ENCODE data around the gene IL1RL2. TPM values are rescaled to one million over a fixed set of nuclear protein-coding genes. Genes with fewer than 3 reads are reported as not detected.
A peak's percentile ranks its signal among the peaks of the same experiment; 100 is the strongest.

The IL1RL2 gene
- total and polyA plus RNA-seq, 2 of the 8 experiments (the other 6 are each of a cell fraction or from before 2014, with no cell fraction given) = not detected

GRCh38 chr2:102185347-102185746 lies 1.5 kb upstream of the IL1RL2 start:
- CTCF ChIA-PET (ENCODE audit: partially characterized antibody) = interaction anchor here (0.8 to 3.5 kb wide), 5 partner anchors 40 to 179 kb away, joined by 3 to 25 read pairs (median 4); no protein-coding TSS in a partner anchor
- no peak overlapping the region for H3K23ac ChIP-seq (ENCODE audit: insufficient read length)
- H3K79me2 ChIP-seq (ENCODE audit: control insufficient read depth in 1 of 2, insufficient read depth in 2 of 2, low read length in 2 of 2) = no peaks in the 10 kb centered on the region
- H3K4me1 ChIP-seq (replicated peaks in 1 of 4; ENCODE audit: control insufficient read depth in 3 of 4, insufficient read depth in 4 of 4, low read length in 3 of 4) = no peaks in the 10 kb centered on the region
- DNase-seq (ENCODE audit: low read depth in 1 of 2, low spot score in 2 of 2) = no peak
- peaks cover 1 to 18% (median 15%) of the 10 kb centered on the region in 4 experiments for H3K27me3 ChIP-seq (replicated peaks in 1 of 4; ENCODE audit: control insufficient read depth in 3 of 4, extremely low read depth in 1 of 4, insufficient read depth in 3 of 4, low read length in 3 of 4)
- H2BK120ac ChIP-seq (replicated peaks; ENCODE audit: low read depth, low read length) = no peak overlapping the region
- no peaks in the 10 kb centered on the region for H3K36me3 ChIP-seq (ENCODE audit: control insufficient read depth in 2 of 4, insufficient read depth in 4 of 4, low read length in 3 of 4)
- H2AK5ac ChIP-seq (ENCODE audit: low read depth, low read length) = no peak overlapping the region
- no peaks in the 10 kb centered on the region for H4K20me1 ChIP-seq (replicated peaks in 1 of 2; ENCODE audit: control insufficient read depth in 1 of 2, insufficient read depth in 2 of 2, low read length in 2 of 2)
- no peak overlapping the region for H2BK12ac ChIP-seq (ENCODE audit: low read depth, low read length)
- H3K56ac ChIP-seq (replicated peaks; ENCODE audit: insufficient read length, low read depth, low read length) = no peak overlapping the region
- H4K5ac ChIP-seq (ENCODE audit: insufficient read length, low read depth, low read length) = no peak overlapping the region
- H3K4ac ChIP-seq (replicated peaks; ENCODE audit: insufficient read length, low read depth, low read length) = no peak overlapping the region
- H3K79me1 ChIP-seq (ENCODE audit: low read depth, low read length) = no peaks in the 10 kb centered on the region
- no peak overlapping the region for H3K18ac ChIP-seq (ENCODE audit: extremely low read depth, low read length)
- no peak overlapping the region for H2BK15ac ChIP-seq (ENCODE audit: low read length)
- no peak overlapping the region for H3K14ac ChIP-seq (ENCODE audit: insufficient read length)
- H4K91ac ChIP-seq (replicated peaks; ENCODE audit: insufficient read length, low read length) = no peak overlapping the region
- no peaks in the 10 kb centered on the region for H3K9me3 ChIP-seq (ENCODE audit: insufficient read depth in 2 of 2, low read depth in 1 of 2, low read length in 1 of 2)
- H3K23me2 ChIP-seq (ENCODE audit: low read depth, low read length) = no peaks in the 10 kb centered on the region
- H4K8ac ChIP-seq (ENCODE audit: extremely low read depth, insufficient read depth, low read length) = no peak overlapping the region
- WGBS, 2 experiments (ENCODE audit: extremely low coverage in 1 of 2, insufficient coverage in 1 of 2, insufficient read length in 1 of 2, insufficient replicate concordance in 2 of 2, low coverage in 1 of 2, low lambda C conversion rate in 2 of 2, missing lambda C conversion rate in 1 of 2) = 89% methylated on average over 2 of the region's 2 CpGs; no CpG with 5 or more reads in 1 of the 2 experiments
- no peak overlapping the region for H2BK5ac ChIP-seq (ENCODE audit: low read depth, low read length)
- no peak overlapping the region for H2AFZ ChIP-seq (ENCODE audit: low read length)
- FAIRE-seq = peak; percentile 36
- no peak overlapping the region for H2BK20ac ChIP-seq (ENCODE audit: low read length)
- H3K4me2 ChIP-seq (ENCODE audit: insufficient read depth in 1 of 2, low read depth in 2 of 2, low read length in 2 of 2) = no peak overlapping the region
- H3K4me3 ChIP-seq (ENCODE audit: extremely low read depth in 1 of 4, insufficient read depth in 2 of 4, low read depth in 3 of 4, low read length in 4 of 4) = no peak overlapping the region
- H3K27ac ChIP-seq (ENCODE audit: low read depth, low read length) = no peak overlapping the region
- no peak overlapping the region for H3K9ac ChIP-seq (replicated peaks in 1 of 4; ENCODE audit: extremely low read depth in 1 of 4, low read depth in 3 of 4, low read length in 3 of 4)
- POLR2A ChIA-PET (ENCODE audit: partially characterized antibody) = interaction anchor here (0.6 kb wide), 1 partner anchor 148 kb away, joined by 5 read pairs; no protein-coding TSS in a partner anchor
- TF ChIP-seq CBX5 (IDR thresholded peaks at IDR 0.05; ENCODE audit: low read depth, low read length) = no peak
- no peak for TF ChIP-seq SP2 (IDR thresholded peaks at IDR 0.05; ENCODE audit: low read length)
- no peak for TF ChIP-seq GTF2F1 (IDR thresholded peaks at IDR 0.05; ENCODE audit: borderline replicate concordance, low read depth, low read length)
- no peak for TF ChIP-seq KDM5A (IDR thresholded peaks at IDR 0.05; ENCODE audit: low read length)
- TF ChIP-seq POU5F1 (IDR thresholded peaks at IDR 0.05; ENCODE audit: low read depth, low read length) = no peak
- no peak for TF ChIP-seq USF2 (IDR thresholded peaks at IDR 0.05; ENCODE audit: low read length)
- peak in 2 of 3 experiments; percentile 42 to 60; a peak in 3 of 4 replicates for TF ChIP-seq CTCF (IDR thresholded peaks at IDR 0.05; ENCODE audit: control extremely low read depth in 1 of 3, insufficient read depth in 1 of 3, low read depth in 1 of 3, low read length in 3 of 3)
- peak; percentile 22 to 45; a peak in 3 of 4 replicates for TF ChIP-seq RAD21 (IDR thresholded peaks at IDR 0.05 in 1 of 2, conservative IDR thresholded peaks at IDR 0.05 in 1 of 2; ENCODE audit: low read depth in 2 of 2, low read length in 2 of 2)
- no peak for TF ChIP-seq EP300 (IDR thresholded peaks at IDR 0.05; ENCODE audit: borderline replicate concordance in 1 of 2, low read depth in 2 of 2, low read length in 2 of 2)
